ENCODE data around the gene TRPM1. TPM values are rescaled to one million over a fixed set of nuclear protein-coding genes. Genes with fewer than 3 reads are reported as not detected.

TRPM1 gene
- polyA plus RNA-seq, 2 of the 4 experiments (the other 2 are of a cell fraction): not detected

- ChIA-PET CTCF (interaction anchor here (1.0 to 2.0 kb wide), 3 partner anchors 10 to 151 kb away, joined by 3 to 7 read pairs (median 6); no protein-coding TSS in a partner anchor), POLR2A (interaction anchor here (0.6 kb wide), 1 partner anchor 13 kb away, joined by 3 read pairs; no protein-coding TSS in a partner anchor)
- no peak for DNase-seq (ENCODE audit: low read depth in 1 of 2, low spot score in 1 of 2)
- H3K9me3 ChIP-seq: no peaks in the 10 kb centered on the region
- H3K4me3 ChIP-seq: no peak overlapping the region
- no peak for ATAC-seq
- TF ChIP-seq PBX3 (IDR thresholded peaks at IDR 0.05): no peak
- no peak for TF ChIP-seq HOXB13 (CRISPR knock-in tag; IDR thresholded peaks at IDR 0.05; ENCODE audit: low read depth)
- no peak for TF ChIP-seq RAD21 (conservative IDR thresholded peaks at IDR 0.05 in 1 of 2, IDR thresholded peaks at IDR 0.05 in 1 of 2)
- no peak for FAIRE-seq
- no peaks in the 10 kb centered on the region for H3K4me1 ChIP-seq
- no peak overlapping the region for H3K4me2 ChIP-seq
- no peak overlapping the region for H3K27ac ChIP-seq
Observed at GRCh38 chr15:30978328-30978727, 123.2 kb downstream of the TRPM1 start.

DNA sequence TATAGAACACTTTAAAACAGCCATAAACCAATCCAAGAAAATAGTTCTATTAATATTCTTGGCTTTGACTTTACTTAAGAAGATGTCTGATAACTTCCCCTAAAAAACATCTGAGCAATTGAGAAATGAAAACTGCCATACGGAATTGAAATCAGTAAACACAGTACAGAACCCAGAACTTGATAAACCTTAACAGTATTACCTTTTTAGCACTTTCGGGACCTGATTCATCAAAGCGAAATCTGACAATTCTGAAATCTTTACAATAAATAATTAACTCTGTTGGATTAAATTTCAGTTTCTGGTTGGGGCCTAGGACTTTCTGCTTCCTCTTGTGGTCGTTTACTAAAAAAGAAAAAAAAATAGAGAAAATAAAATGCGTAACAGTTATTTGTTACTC, 127.4 kb downstream of the TRPM1 start:
- CTCF ChIA-PET: interaction anchor here (0.6 to 1.6 kb wide), 2 partner anchors 11 to 309 kb away, joined by 3 to 5 read pairs; no protein-coding TSS in a partner anchor
- Histone ChIP-seq H3K9me3 (no peaks in the 10 kb centered on the region), H3K27ac (no peak overlapping the region), H3K4me1 (no peaks in the 10 kb centered on the region), H3K4me2 (no peak overlapping the region), H3K4me3 (no peak overlapping the region)
- 84% methylated on average over 5 of the region's 5 CpGs for WGBS (ENCODE audit: missing lambda C conversion rate)
- TF ChIP-seq CBX8 (IDR thresholded peaks at IDR 0.05) (no peak), RARB (CRISPR knock-in tag; IDR thresholded peaks at IDR 0.05) (no peak), ELK1 (IDR thresholded peaks at IDR 0.05; ENCODE audit: low read depth, low read length) (no peak), KDM5A (IDR thresholded peaks at IDR 0.05) (no peak), HEYL (CRISPR knock-in tag; IDR thresholded peaks at IDR 0.05) (no peak), NPAS2 (CRISPR knock-in tag; IDR thresholded peaks at IDR 0.05; ENCODE audit: borderline replicate concordance) (no peak)
- POLR2A ChIA-PET: interaction anchor here (1.3 kb wide), 1 partner anchor 18 kb away, joined by 3 read pairs; the partner anchor contains the start of gene MTMR10
- ATAC-seq: no peak
- no peak for FAIRE-seq
- no peak for DNase-seq (ENCODE audit: low read depth in 1 of 2, low spot score in 1 of 2)

- no peak overlapping the region for H3K27ac ChIP-seq
- no peaks in the 10 kb centered on the region for H3K4me1 ChIP-seq
- H3K4me3 ChIP-seq: no peak overlapping the region
- 97% methylated on average over 4 of the region's 4 CpGs for WGBS (ENCODE audit: missing lambda C conversion rate)
- DNase-seq (ENCODE audit: low read depth in 1 of 2, low spot score in 1 of 2) (no peak), ATAC-seq (no peak), FAIRE-seq (no peak)
- no peaks in the 10 kb centered on the region for H3K9me3 ChIP-seq
- ChIA-PET CTCF (interaction anchor here (1.0 to 1.6 kb wide), 2 partner anchors 12 to 156 kb away, joined by 3 to 5 read pairs; no protein-coding TSS in a partner anchor), POLR2A (interaction anchor here (1.3 kb wide), 1 partner anchor 18 kb away, joined by 3 read pairs; the partner anchor contains the start of gene MTMR10)
- no peak overlapping the region for H3K4me2 ChIP-seq
- no peak for TF ChIP-seq JUNB (IDR thresholded peaks at IDR 0.05)
- TF ChIP-seq ELK1 (IDR thresholded peaks at IDR 0.05; ENCODE audit: low read depth, low read length): no peak
- no peak for TF ChIP-seq CHD4 (IDR thresholded peaks at IDR 0.05; ENCODE audit: borderline replicate concordance)
Observed at GRCh38 chr15:30973379-30973778, 128.1 kb downstream of the TRPM1 start.

- ChIA-PET CTCF (no interaction called here), POLR2A (no interaction called here)
- 96% methylated on average over 2 of the region's 2 CpGs for WGBS (ENCODE audit: missing lambda C conversion rate)
- Histone ChIP-seq H3K4me3 (no peak overlapping the region), H3K4me2 (no peak overlapping the region), H3K9me3 (no peaks in the 10 kb centered on the region), H3K4me1 (0 out of 3 replicates have a peak, but pooled peaks cover 5% of the 10 kb centered on the region), H3K27ac (no peak overlapping the region)
- FAIRE-seq (peak; percentile 39), ATAC-seq (no peak), DNase-seq (ENCODE audit: low read depth in 1 of 2, low spot score in 1 of 2) (no peak)
- TF ChIP-seq RARB (CRISPR knock-in tag; IDR thresholded peaks at IDR 0.05) (no peak), RAD21 (conservative IDR thresholded peaks at IDR 0.05 in 1 of 2, IDR thresholded peaks at IDR 0.05 in 1 of 2) (no peak), NFE2L2 (conservative IDR thresholded peaks at IDR 0.05; ENCODE audit: low read length) (no peak), PHF8 (IDR thresholded peaks at IDR 0.05; ENCODE audit: borderline replicate concordance, low read depth) (no peak), MYC (IDR thresholded peaks at IDR 0.05; ENCODE audit: borderline replicate concordance, low read length) (no peak), SMC3 (IDR thresholded peaks at IDR 0.05) (no peak), ZFP36 (IDR thresholded peaks at IDR 0.05; ENCODE audit: borderline replicate concordance, partially characterized antibody) (no peak), FOXS1 (CRISPR knock-in tag; IDR thresholded peaks at IDR 0.05) (no peak), POLR2AphosphoS2 (conservative IDR thresholded peaks at IDR 0.05; ENCODE audit: low read length) (no peak), HEYL (CRISPR knock-in tag; IDR thresholded peaks at IDR 0.05) (no peak), ZNF302 (CRISPR knock-in tag; IDR thresholded peaks at IDR 0.05) (no peak), EHMT2 (IDR thresholded peaks at IDR 0.05; ENCODE audit: low read depth) (no peak), MAZ (IDR thresholded peaks at IDR 0.05; ENCODE audit: borderline replicate concordance, low read depth, low read length) (no peak), POLR2A (IDR thresholded peaks at IDR 0.05; ENCODE audit: low read length) (no peak), HOXB5 (CRISPR knock-in tag; IDR thresholded peaks at IDR 0.05) (no peak), TP53 (CRISPR knock-in tag; IDR thresholded peaks at IDR 0.05) (no peak), EP300 (IDR thresholded peaks at IDR 0.05) (no peak)
- TF ChIP-seq, protein P1, sequence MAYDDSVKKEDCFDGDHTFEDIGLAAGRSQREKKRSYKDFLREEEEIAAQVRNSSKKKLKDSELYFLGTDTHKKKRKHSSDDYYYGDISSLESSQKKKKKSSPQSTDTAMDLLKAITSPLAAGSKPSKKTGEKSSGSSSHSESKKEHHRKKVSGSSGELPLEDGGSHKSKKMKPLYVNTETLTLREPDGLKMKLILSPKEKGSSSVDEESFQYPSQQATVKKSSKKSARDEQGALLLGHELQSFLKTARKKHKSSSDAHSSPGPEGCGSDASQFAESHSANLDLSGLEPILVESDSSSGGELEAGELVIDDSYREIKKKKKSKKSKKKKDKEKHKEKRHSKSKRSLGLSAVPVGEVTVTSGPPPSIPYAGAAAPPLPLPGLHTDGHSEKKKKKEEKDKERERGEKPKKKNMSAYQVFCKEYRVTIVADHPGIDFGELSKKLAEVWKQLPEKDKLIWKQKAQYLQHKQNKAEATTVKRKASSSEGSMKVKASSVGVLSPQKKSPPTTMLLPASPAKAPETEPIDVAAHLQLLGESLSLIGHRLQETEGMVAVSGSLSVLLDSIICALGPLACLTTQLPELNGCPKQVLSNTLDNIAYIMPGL (CRISPR knock-in tag; IDR thresholded peaks at IDR 0.05; ENCODE audit: borderline replicate concordance): no peak
Observed at GRCh38 chr15:30969724-30970123, 131.8 kb downstream of the TRPM1 start.
